GM19397 (cell line): Measurements from ENCODE around the gene ZAP70.

Experiments used
- ATAC-seq: cut with Tn5 transposase; IDR thresholded peaks from one replicate; pipeline ENCODE4 v1.9.1; 2021; ENCODE audit warnings: mild to moderate bottlenecking, moderate library complexity; ENCODE audit not compliant: unreplicated experiment

Gene ZAP70

GRCh38 chr2:97715951-97716694 lies 2.7 kb downstream of the ZAP70 start:
- no peak for ATAC-seq

GRCh38 chr2:97716695-97717612 lies 3.6 kb downstream of the ZAP70 start:
- no peak for ATAC-seq

DNA sequence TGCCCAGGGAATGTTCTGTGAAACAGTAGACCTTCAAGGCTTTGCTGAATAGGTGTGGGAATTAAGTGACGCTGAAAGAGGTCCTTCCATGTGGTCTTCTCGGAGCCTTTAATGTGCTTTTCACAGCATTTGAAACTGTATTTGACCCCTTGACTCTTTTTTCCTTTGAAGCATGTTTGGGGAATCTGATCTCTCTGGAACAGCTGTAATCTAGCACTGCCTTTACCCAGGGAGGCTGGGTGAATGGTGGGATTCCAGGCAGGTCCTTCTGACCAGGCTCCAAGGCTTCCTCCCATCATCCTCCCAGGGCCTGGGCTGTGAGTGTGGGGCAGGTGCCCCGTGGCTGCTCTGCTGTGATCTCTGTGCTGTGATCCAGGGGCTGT lies 4.2 kb downstream of the ZAP70 start:
- ATAC-seq, result no peak

- ATAC-seq, result peak; percentile 72
Observed at GRCh38 chr2:97718051-97718882, 4.9 kb downstream of the ZAP70 start.

DNA sequence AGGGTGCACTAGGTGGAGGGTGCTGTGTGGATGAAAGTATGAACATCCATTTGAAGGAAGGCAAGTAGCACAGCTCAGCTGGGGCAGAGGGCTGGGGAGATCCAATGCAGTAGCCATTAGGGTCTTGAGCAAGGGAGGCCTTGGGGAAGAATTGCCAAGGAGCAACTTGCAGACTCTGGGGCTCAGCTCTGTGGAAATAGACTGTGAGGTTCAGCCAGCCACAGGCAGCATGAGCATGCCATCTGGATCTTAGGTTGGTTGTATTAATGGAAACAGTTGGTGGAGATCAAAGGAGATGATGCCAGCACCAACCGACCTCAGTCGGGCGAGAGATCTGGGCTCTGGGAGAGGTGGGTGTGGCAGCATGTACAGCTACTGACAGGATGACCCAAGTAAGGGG lies 5.6 kb downstream of the ZAP70 start:
- ATAC-seq, result peak; percentile 14

GRCh38 chr2:97719362-97720155 lies 6.2 kb downstream of the ZAP70 start:
- no peak for ATAC-seq

DNA sequence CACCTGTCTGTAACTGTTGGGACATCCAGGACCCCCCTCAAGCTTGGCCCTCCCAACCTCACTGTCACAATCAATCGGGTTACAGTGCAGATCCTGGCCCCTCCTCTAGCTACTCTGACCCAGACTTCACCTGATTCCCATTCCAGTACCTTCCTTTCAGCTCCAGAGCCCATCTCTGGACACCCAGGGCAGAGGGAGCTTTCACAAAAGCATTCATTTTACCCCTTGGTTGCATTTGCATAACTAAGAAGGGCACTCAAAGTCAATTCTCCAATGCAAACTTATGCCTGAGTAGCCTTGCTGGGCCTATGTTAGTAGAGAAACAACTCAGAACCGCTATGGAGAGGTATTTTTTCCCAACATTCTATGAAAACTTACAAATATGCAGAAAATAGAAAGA lies 7.4 kb downstream of the ZAP70 start:
- ATAC-seq, result no peak

- no peak for ATAC-seq
Observed at GRCh38 chr2:97722227-97722626, 8.9 kb downstream of the ZAP70 start.

- no peak for ATAC-seq
Observed at GRCh38 chr2:97723156-97724072, 10.0 kb downstream of the ZAP70 start.

DNA sequence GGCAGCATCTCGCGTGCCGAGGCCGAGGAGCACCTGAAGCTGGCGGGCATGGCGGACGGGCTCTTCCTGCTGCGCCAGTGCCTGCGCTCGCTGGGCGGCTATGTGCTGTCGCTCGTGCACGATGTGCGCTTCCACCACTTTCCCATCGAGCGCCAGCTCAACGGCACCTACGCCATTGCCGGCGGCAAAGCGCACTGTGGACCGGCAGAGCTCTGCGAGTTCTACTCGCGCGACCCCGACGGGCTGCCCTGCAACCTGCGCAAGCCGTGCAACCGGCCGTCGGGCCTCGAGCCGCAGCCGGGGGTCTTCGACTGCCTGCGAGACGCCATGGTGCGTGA lies 10.7 kb downstream of the ZAP70 start:
- no peak for ATAC-seq

- no peak for ATAC-seq
Observed at GRCh38 chr2:97724501-97724900, 11.1 kb downstream of the ZAP70 start.

- no peak for ATAC-seq
Observed at GRCh38 chr2:97724946-97725688, 11.7 kb downstream of the ZAP70 start.

- no peak for ATAC-seq
Observed at GRCh38 chr2:97726261-97727064, 13.1 kb downstream of the ZAP70 start.

- no peak for ATAC-seq
Observed at GRCh38 chr2:97727296-97727695, 13.9 kb downstream of the ZAP70 start.

GRCh38 chr2:97728091-97728731 lies 14.8 kb downstream of the ZAP70 start:
- ATAC-seq, result no peak

GRCh38 chr2:97730245-97730644 lies 16.9 kb downstream of the ZAP70 start:
- ATAC-seq, result no peak

GRCh38 chr2:97731274-97732020 lies 18.1 kb downstream of the ZAP70 start:
- no peak for ATAC-seq
